ENCODE data around the gene TAS2R30.
"Not testable (repeated sequence)": the region's sequence is repeated elsewhere in the genome, so short reads cannot be mapped to it uniquely, and the experiment has no call there.

TAS2R30 gene

DNA sequence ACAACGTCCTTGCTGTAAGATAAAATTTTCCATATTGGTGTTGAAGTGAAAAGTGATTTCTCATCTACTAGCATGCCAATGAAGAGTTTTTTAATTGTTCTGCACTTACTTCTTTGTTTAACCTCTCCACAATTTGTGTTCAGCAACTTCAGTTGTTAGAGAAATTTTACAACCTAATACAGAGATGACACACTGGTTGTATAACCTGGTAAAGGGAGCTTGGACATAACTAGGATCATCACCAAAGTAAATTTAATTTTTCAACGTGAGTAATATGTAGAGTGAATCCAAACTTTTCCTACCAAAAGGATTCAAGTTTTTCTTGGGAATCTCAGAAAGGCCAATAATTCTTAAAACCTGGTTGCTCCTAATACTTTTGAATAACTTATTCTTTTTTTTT lies 28.9 kb downstream of the TAS2R30 start:
- H4K8ac ChIP-seq (ENCODE audit: low read depth, low read length): no peak overlapping the region
- no peak overlapping the region for H2AFZ ChIP-seq (ENCODE audit: insufficient read depth, low read length, poor library complexity)
- no peak for DNase-seq
- H2BK5ac ChIP-seq (ENCODE audit: low read depth, low read length, poor library complexity): no peak overlapping the region
- H3K4me1 ChIP-seq (ENCODE audit: control insufficient read depth in 1 of 2, insufficient read depth in 2 of 2, low read length in 2 of 2): no peaks in the 10 kb centered on the region
- no peaks in the 10 kb centered on the region for H3K27me3 ChIP-seq (ENCODE audit: insufficient read depth, low read length)
- H3K79me1 ChIP-seq (ENCODE audit: low read length): no peaks in the 10 kb centered on the region
- no peak overlapping the region for H3K18ac ChIP-seq (ENCODE audit: low read length)
- H2BK120ac ChIP-seq (ENCODE audit: insufficient read depth, low read length, poor library complexity): no peak overlapping the region
- H3K23ac ChIP-seq (ENCODE audit: low read length): no peak overlapping the region
- no peak overlapping the region for H3K27ac ChIP-seq (ENCODE audit: low read depth, low read length)
- H4K12ac ChIP-seq (ENCODE audit: low read depth, low read length): no peak overlapping the region
- peaks cover 2% of the 10 kb centered on the region for H3K79me2 ChIP-seq (ENCODE audit: control insufficient read depth, insufficient read depth, low read length, poor library complexity)
- H3K9ac ChIP-seq (ENCODE audit: low read length): no peak overlapping the region
- WGBS (ENCODE audit: extremely low coverage, insufficient coverage, insufficient read length): no CpG with 5 or more reads among the region's 2 CpGs
- H3K4ac ChIP-seq (ENCODE audit: low read depth, low read length): no peak overlapping the region
- H2BK12ac ChIP-seq (ENCODE audit: low read length): no peak overlapping the region
- H4K91ac ChIP-seq (ENCODE audit: low read depth, low read length): no peak overlapping the region
- H3K14ac ChIP-seq (ENCODE audit: low read length): no peak overlapping the region
- H3K4me3 ChIP-seq (ENCODE audit: low read depth, low read length): no peak overlapping the region
- no peaks in the 10 kb centered on the region for H3K9me3 ChIP-seq (ENCODE audit: insufficient read depth, low read depth, low read length)
- no peak overlapping the region for H2AK5ac ChIP-seq (ENCODE audit: low read length)
- no peak overlapping the region for H3K4me2 ChIP-seq (ENCODE audit: low read length)
- H3K36me3 ChIP-seq (ENCODE audit: control insufficient read depth in 1 of 2, insufficient read depth in 2 of 2, low read length in 2 of 2): peaks cover 0 to 3% of the 10 kb centered on the region in 2 experiments

DNA sequence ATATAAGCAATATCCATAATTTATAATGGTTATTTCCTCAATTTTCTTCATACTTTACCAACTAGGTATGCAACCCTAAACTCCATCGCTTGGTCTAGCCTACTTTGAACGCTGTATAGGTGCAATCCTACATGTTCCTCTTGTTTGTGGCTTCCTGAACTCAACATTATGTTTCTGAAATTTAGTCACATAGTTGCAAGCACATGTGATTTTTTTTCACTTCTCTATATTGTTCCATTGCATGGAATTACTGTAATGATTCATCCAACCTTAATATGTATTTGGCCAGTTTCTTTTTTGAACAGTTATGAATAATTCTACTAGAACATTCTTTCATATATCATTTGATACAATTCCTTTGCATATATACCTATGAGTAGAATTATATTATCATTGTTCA lies 39.5 kb downstream of the TAS2R30 start:
- not testable (repeated sequence) for H2BK12ac ChIP-seq (ENCODE audit: low read length); H2AK5ac ChIP-seq (ENCODE audit: low read length); H3K4me3 ChIP-seq (ENCODE audit: low read depth, low read length); H3K79me2 ChIP-seq (ENCODE audit: control insufficient read depth, insufficient read depth, low read length, poor library complexity); H3K9me3 ChIP-seq (ENCODE audit: insufficient read depth, low read depth, low read length); H2BK5ac ChIP-seq (ENCODE audit: low read depth, low read length, poor library complexity); H3K36me3 ChIP-seq (ENCODE audit: control insufficient read depth in 1 of 2, insufficient read depth in 2 of 2, low read length in 2 of 2); H3K4me2 ChIP-seq (ENCODE audit: low read length); H3K4ac ChIP-seq (ENCODE audit: low read depth, low read length); H3K14ac ChIP-seq (ENCODE audit: low read length); H3K4me1 ChIP-seq (ENCODE audit: control insufficient read depth in 1 of 2, insufficient read depth in 2 of 2, low read length in 2 of 2); H4K12ac ChIP-seq (ENCODE audit: low read depth, low read length); H3K79me1 ChIP-seq (ENCODE audit: low read length); H2BK120ac ChIP-seq (ENCODE audit: insufficient read depth, low read length, poor library complexity); H3K23ac ChIP-seq (ENCODE audit: low read length); DNase-seq; H4K91ac ChIP-seq (ENCODE audit: low read depth, low read length); H3K18ac ChIP-seq (ENCODE audit: low read length); H3K27ac ChIP-seq (ENCODE audit: low read depth, low read length); H4K8ac ChIP-seq (ENCODE audit: low read depth, low read length); H3K27me3 ChIP-seq (ENCODE audit: insufficient read depth, low read length); H2AFZ ChIP-seq (ENCODE audit: insufficient read depth, low read length, poor library complexity); H3K9ac ChIP-seq (ENCODE audit: low read length)
- WGBS (ENCODE audit: extremely low coverage, insufficient coverage, insufficient read length): no CpG with 5 or more reads among the region's 2 CpGs

DNA sequence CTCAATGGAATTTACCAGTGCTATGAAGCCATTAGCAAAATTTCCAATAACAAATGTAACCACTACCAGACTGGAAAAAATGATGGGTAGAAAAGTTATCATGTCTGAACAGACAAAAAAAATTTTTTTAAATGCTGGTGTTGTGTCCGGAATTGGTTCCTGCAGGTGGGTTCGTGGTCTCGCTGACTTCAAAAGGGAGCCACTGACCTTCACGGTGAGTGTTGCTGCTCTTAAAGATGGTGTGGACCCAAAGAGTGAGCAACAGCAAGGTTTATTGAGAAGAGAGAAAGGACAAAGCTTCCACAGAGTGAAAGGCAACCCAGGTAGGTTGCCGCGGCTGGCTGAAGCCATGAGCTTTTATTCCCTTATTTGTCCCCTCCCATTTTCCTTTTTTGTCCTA lies 42.3 kb downstream of the TAS2R30 start, which contains the start of gene TAS2R43:
Gene TAS2R43 (minus strand): TSS at position 186 of the 400 bp plus-strand sequence. CDS start 84 bp downstream, at position 102.
- no peak within 1 kb of the TSS for H3K14ac ChIP-seq (ENCODE audit: low read length)
- H3K79me2 ChIP-seq (ENCODE audit: control insufficient read depth, insufficient read depth, low read length, poor library complexity): no peaks in the 10 kb centered on the region
- no peak within 1 kb of the TSS for H4K12ac ChIP-seq (ENCODE audit: low read depth, low read length)
- WGBS (ENCODE audit: extremely low coverage, insufficient coverage, insufficient read length): no CpG with 5 or more reads among the region's 6 CpGs
- H2AK5ac ChIP-seq (ENCODE audit: low read length): no peak within 1 kb of the TSS
- DNase-seq: no peak
- H2AFZ ChIP-seq (ENCODE audit: insufficient read depth, low read length, poor library complexity): no peak within 1 kb of the TSS
- no peak within 1 kb of the TSS for H4K8ac ChIP-seq (ENCODE audit: low read depth, low read length)
- no peaks in the 10 kb centered on the region for H3K4me1 ChIP-seq (ENCODE audit: control insufficient read depth in 1 of 2, insufficient read depth in 2 of 2, low read length in 2 of 2)
- no peak within 1 kb of the TSS for H3K9ac ChIP-seq (ENCODE audit: low read length)
- no peak within 1 kb of the TSS for H2BK12ac ChIP-seq (ENCODE audit: low read length)
- H3K27me3 ChIP-seq (ENCODE audit: insufficient read depth, low read length): no peaks in the 10 kb centered on the region
- H3K23ac ChIP-seq (ENCODE audit: low read length): no peak within 1 kb of the TSS
- H3K4me2 ChIP-seq (ENCODE audit: low read length): no peak within 1 kb of the TSS
- no peak within 1 kb of the TSS for H4K91ac ChIP-seq (ENCODE audit: low read depth, low read length)
- H3K18ac ChIP-seq (ENCODE audit: low read length): no peak within 1 kb of the TSS
- no peak within 1 kb of the TSS for H3K27ac ChIP-seq (ENCODE audit: low read depth, low read length)
- H3K4me3 ChIP-seq (ENCODE audit: low read depth, low read length): no peak within 1 kb of the TSS
- no peak within 1 kb of the TSS for H3K4ac ChIP-seq (ENCODE audit: low read depth, low read length)
- H3K36me3 ChIP-seq (ENCODE audit: control insufficient read depth in 1 of 2, insufficient read depth in 2 of 2, low read length in 2 of 2): no peaks in the 10 kb centered on the region
- H3K9me3 ChIP-seq (ENCODE audit: insufficient read depth, low read depth, low read length): no peaks in the 10 kb centered on the region
- H3K79me1 ChIP-seq (ENCODE audit: low read length): no peaks in the 10 kb centered on the region
- no peak within 1 kb of the TSS for H2BK5ac ChIP-seq (ENCODE audit: low read depth, low read length, poor library complexity)
- H2BK120ac ChIP-seq (ENCODE audit: insufficient read depth, low read length, poor library complexity): no peak within 1 kb of the TSS

DNA sequence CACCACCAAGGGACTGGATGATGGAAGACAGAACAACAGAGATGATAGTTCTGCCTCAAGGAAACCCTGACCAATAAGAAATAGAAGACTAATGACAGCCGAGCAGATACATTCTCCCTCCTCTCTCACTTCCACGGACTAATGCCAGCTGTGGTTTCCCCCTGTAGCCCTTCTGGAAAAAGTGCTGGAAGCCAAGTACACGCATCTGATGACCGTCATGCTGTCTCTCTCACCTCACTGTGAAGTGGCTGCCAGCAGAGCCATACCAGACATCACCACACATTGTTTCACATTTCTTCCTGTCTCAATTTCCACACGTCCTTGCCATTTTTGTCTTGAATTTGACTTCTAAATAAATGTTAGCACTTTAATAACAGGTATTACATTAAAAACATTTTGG lies 45.2 kb downstream of the TAS2R30 start:
- no peak overlapping the region for H2AK5ac ChIP-seq (ENCODE audit: low read length)
- no CpG with 5 or more reads among the region's 5 CpGs for WGBS (ENCODE audit: extremely low coverage, insufficient coverage, insufficient read length)
- no peak for DNase-seq
- no peaks in the 10 kb centered on the region for H3K79me2 ChIP-seq (ENCODE audit: control insufficient read depth, insufficient read depth, low read length, poor library complexity)
- H4K91ac ChIP-seq (ENCODE audit: low read depth, low read length): no peak overlapping the region
- H3K9ac ChIP-seq (ENCODE audit: low read length): no peak overlapping the region
- no peaks in the 10 kb centered on the region for H3K27me3 ChIP-seq (ENCODE audit: insufficient read depth, low read length)
- H3K27ac ChIP-seq (ENCODE audit: low read depth, low read length): no peak overlapping the region
- H3K18ac ChIP-seq (ENCODE audit: low read length): no peak overlapping the region
- no peak overlapping the region for H3K23ac ChIP-seq (ENCODE audit: low read length)
- no peak overlapping the region for H3K14ac ChIP-seq (ENCODE audit: low read length)
- H3K4me1 ChIP-seq (ENCODE audit: control insufficient read depth in 1 of 2, insufficient read depth in 2 of 2, low read length in 2 of 2): no peaks in the 10 kb centered on the region
- H3K79me1 ChIP-seq (ENCODE audit: low read length): no peaks in the 10 kb centered on the region
- H3K4me3 ChIP-seq (ENCODE audit: low read depth, low read length): no peak overlapping the region
- H2BK12ac ChIP-seq (ENCODE audit: low read length): no peak overlapping the region
- no peak overlapping the region for H3K4me2 ChIP-seq (ENCODE audit: low read length)
- no peak overlapping the region for H4K12ac ChIP-seq (ENCODE audit: low read depth, low read length)
- no peak overlapping the region for H4K8ac ChIP-seq (ENCODE audit: low read depth, low read length)
- H2AFZ ChIP-seq (ENCODE audit: insufficient read depth, low read length, poor library complexity): no peak overlapping the region
- H3K9me3 ChIP-seq (ENCODE audit: insufficient read depth, low read depth, low read length): no peaks in the 10 kb centered on the region
- no peak overlapping the region for H2BK120ac ChIP-seq (ENCODE audit: insufficient read depth, low read length, poor library complexity)
- H3K36me3 ChIP-seq (ENCODE audit: control insufficient read depth in 1 of 2, insufficient read depth in 2 of 2, low read length in 2 of 2): no peaks in the 10 kb centered on the region
- H2BK5ac ChIP-seq (ENCODE audit: low read depth, low read length, poor library complexity): no peak overlapping the region
- H3K4ac ChIP-seq (ENCODE audit: low read depth, low read length): no peak overlapping the region

Measured in trophoblast cell (in vitro differentiated cells and primary cell).